Thyroid gland (tissue), 4 donors: ENCODE measurements around the gene MMD.

ENCODE experiments used
- POLR2A ChIP-seq, 2 donors: fragments of 450-650 bp; IDR thresholded peaks; one replicate each; pipeline ENCODE4 v1.6.1; 2017; ENCODE audit warnings: antibody characterized with exemption in 2 of 2, mild to moderate bottlenecking in 2 of 2, moderate library complexity in 1 of 2
- TF ChIP-seq, protein P1 (sequence below), 6 experiments: fragments of 200-600 bp in 3 of 6; fragments of 450-650 bp in 3 of 6; sonication (generic) in 3 of 6; IDR thresholded peaks; one replicate each; pipeline ENCODE4 v1.5.1; 2016 to 2019; ENCODE audit warnings: antibody characterized with exemption in 6 of 6, mild to moderate bottlenecking in 2 of 6, inconsistent platforms in 1 of 6, moderate library complexity in 1 of 6

DNA sequence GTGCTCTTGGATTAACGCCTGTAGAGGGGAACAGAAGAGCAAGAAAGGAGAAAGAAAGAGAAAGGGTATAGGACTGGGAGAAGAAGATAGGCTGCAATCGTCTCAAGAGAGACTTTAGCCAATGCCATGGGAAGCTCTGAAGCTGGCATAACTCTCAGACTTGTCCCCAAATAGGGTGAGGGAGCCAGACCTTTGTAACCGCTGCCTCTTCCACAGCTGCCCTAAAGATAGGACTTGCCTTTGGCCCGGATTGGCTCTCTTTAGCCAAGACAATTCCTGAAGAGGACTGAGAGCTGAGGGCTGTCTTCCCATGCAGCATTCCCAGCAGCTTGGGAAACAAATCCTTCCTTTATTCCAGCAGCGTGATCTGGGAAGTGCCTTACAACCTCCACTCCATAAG is 20.8 kb upstream of the MMD start:
- TF ChIP-seq, protein P1, sequence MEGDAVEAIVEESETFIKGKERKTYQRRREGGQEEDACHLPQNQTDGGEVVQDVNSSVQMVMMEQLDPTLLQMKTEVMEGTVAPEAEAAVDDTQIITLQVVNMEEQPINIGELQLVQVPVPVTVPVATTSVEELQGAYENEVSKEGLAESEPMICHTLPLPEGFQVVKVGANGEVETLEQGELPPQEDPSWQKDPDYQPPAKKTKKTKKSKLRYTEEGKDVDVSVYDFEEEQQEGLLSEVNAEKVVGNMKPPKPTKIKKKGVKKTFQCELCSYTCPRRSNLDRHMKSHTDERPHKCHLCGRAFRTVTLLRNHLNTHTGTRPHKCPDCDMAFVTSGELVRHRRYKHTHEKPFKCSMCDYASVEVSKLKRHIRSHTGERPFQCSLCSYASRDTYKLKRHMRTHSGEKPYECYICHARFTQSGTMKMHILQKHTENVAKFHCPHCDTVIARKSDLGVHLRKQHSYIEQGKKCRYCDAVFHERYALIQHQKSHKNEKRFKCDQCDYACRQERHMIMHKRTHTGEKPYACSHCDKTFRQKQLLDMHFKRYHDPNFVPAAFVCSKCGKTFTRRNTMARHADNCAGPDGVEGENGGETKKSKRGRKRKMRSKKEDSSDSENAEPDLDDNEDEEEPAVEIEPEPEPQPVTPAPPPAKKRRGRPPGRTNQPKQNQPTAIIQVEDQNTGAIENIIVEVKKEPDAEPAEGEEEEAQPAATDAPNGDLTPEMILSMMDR (IDR thresholded peaks at IDR 0.05), result no peak
- no peak for TF ChIP-seq POLR2A (IDR thresholded peaks at IDR 0.05)
